ENCODE data around the gene AOPEP. TPM values are rescaled to one million over a fixed set of nuclear protein-coding genes. Genes with fewer than 3 reads are reported as not detected.

The AOPEP gene
- polyA plus RNA-seq, 1 of the 3 experiments (the other 2 are of a cell fraction): 54.6 TPM

DNA sequence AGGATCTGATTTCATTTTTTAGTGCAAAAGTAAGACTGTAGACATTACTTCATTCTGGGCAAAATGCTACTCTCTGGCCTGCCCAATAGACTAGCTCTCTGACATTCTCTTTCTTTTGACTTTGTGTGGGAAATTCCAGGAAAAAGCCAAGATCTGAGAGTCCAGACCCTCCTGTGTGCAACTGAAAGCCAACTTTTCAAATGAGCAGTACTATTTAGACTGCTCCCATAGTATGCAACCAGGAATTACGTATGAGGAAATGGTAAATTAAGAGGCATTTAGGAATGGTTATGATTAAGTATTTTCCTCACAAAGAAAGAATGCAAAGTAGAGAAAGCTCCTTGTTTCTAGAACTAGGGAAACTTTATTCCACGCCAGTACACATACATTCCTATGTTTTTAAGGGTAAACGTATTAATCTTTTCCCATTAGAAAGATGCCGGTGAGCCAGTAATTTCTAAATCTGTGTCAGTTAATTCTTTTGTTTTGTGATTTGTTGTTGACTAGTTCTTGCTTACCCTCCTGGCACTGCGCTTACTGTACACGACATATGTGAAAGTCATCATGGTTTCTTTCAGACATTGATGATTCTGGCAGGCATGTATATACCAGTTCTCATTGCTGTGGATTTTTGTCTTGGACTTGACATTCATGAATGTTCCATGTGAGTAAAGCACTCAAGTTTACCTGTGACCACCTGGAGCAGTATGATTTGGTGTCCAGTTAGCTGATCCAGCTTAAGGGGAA lies 56.0 kb downstream of the AOPEP start (continued):
- TF ChIP-seq, protein P1, sequence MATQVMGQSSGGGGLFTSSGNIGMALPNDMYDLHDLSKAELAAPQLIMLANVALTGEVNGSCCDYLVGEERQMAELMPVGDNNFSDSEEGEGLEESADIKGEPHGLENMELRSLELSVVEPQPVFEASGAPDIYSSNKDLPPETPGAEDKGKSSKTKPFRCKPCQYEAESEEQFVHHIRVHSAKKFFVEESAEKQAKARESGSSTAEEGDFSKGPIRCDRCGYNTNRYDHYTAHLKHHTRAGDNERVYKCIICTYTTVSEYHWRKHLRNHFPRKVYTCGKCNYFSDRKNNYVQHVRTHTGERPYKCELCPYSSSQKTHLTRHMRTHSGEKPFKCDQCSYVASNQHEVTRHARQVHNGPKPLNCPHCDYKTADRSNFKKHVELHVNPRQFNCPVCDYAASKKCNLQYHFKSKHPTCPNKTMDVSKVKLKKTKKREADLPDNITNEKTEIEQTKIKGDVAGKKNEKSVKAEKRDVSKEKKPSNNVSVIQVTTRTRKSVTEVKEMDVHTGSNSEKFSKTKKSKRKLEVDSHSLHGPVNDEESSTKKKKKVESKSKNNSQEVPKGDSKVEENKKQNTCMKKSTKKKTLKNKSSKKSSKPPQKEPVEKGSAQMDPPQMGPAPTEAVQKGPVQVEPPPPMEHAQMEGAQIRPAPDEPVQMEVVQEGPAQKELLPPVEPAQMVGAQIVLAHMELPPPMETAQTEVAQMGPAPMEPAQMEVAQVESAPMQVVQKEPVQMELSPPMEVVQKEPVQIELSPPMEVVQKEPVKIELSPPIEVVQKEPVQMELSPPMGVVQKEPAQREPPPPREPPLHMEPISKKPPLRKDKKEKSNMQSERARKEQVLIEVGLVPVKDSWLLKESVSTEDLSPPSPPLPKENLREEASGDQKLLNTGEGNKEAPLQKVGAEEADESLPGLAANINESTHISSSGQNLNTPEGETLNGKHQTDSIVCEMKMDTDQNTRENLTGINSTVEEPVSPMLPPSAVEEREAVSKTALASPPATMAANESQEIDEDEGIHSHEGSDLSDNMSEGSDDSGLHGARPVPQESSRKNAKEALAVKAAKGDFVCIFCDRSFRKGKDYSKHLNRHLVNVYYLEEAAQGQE (IDR thresholded peaks at IDR 0.05; ENCODE audit: low read depth, low read length): no peak
- TF ChIP-seq, protein P2, sequence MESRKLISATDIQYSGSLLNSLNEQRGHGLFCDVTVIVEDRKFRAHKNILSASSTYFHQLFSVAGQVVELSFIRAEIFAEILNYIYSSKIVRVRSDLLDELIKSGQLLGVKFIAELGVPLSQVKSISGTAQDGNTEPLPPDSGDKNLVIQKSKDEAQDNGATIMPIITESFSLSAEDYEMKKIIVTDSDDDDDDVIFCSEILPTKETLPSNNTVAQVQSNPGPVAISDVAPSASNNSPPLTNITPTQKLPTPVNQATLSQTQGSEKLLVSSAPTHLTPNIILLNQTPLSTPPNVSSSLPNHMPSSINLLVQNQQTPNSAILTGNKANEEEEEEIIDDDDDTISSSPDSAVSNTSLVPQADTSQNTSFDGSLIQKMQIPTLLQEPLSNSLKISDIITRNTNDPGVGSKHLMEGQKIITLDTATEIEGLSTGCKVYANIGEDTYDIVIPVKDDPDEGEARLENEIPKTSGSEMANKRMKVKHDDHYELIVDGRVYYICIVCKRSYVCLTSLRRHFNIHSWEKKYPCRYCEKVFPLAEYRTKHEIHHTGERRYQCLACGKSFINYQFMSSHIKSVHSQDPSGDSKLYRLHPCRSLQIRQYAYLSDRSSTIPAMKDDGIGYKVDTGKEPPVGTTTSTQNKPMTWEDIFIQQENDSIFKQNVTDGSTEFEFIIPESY (IDR thresholded peaks at IDR 0.05; ENCODE audit: borderline replicate concordance, low read depth): no peak
- TF ChIP-seq FOSL2 (IDR thresholded peaks at IDR 0.05; ENCODE audit: borderline replicate concordance, low read depth): no peak
- TF ChIP-seq TEAD4 (IDR thresholded peaks at IDR 0.05; ENCODE audit: borderline replicate concordance, insufficient read depth): no peak
- TF ChIP-seq POLR2AphosphoS5 (IDR thresholded peaks at IDR 0.05; ENCODE audit: low read depth, low read length): peak; percentile 13; the same call in 1 of the 2 replicates
- TF ChIP-seq ELF1 (IDR thresholded peaks at IDR 0.05): no peak
- TF ChIP-seq RAD21 (IDR thresholded peaks at IDR 0.05; ENCODE audit: low read length): no peak
- TF ChIP-seq MEF2A (IDR thresholded peaks at IDR 0.05; ENCODE audit: borderline replicate concordance, low read depth): no peak
- no peak for TF ChIP-seq NFIC (IDR thresholded peaks at IDR 0.05; ENCODE audit: borderline replicate concordance)
- TF ChIP-seq FOXM1 (IDR thresholded peaks at IDR 0.05; ENCODE audit: low read depth): no peak

DNA sequence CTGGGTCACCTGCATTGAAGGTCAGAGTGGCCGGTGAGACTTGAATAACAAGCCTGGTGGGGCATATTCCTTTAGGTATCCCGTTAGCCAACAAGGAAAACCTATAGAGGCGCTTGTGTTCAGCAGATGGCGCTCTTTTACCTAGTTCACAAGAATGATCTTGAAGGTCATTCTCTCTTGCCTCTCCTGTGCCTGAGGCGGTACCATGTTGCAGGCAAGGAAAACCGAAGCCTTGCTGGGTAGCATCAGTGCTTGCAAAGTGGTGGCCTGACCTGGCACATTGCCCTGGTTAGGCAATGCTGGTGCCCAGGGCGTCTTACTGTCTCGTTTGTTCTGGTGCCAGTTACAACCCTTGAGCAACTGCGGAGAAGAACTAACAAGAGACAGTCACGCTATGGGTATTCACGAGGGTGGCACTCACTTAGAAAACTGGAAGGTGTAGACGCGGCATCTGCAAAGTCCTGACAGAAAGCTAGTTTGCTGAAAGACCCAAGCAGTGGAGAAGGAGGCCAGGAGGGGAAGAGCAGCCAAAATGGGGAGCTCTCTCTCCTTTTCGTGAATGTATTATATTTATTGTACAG lies 56.7 kb downstream of the AOPEP start:
- peak; percentile 68 for DNase-seq
- Histone ChIP-seq H3K9me3 (no peaks in the 10 kb centered on the region), H3K4me2 (peak overlapping the region; percentile 59), H3K79me2 (ENCODE audit: insufficient read depth) (no peaks in the 10 kb centered on the region; the same call in 1 of the 2 replicates), H2AFZ (ENCODE audit: low read depth) (peak overlapping the region; percentile 53; the same call in 1 of the 2 replicates), H3K9me2 (no peaks in the 10 kb centered on the region), H3K27ac (ENCODE audit: low read depth in 2 of 2, low read length in 1 of 2) (peak overlapping the region; percentile 93 to 97), H3K4me3 (ENCODE audit: low read depth in 2 of 2, low read length in 1 of 2) (peak overlapping the region in 1 of 2 experiments; percentile 5; a peak in 1 of 4 replicates), H3F3A (replicated peaks; ENCODE audit: insufficient read depth) (peaks cover 22% of the 10 kb centered on the region), H4K20me1 (ENCODE audit: insufficient read depth) (no peaks in the 10 kb centered on the region), H3K9ac (peak overlapping the region; percentile 62), H3K27me3 (ENCODE audit: insufficient read depth) (no peaks in the 10 kb centered on the region), H3K36me3 (replicated peaks in 1 of 2; ENCODE audit: control insufficient read depth in 1 of 2, insufficient read depth in 2 of 2, low read length in 1 of 2) (no peaks in the 10 kb centered on the region), H3K4me1 (ENCODE audit: control insufficient read depth in 1 of 2, insufficient read depth in 2 of 2, low read depth in 1 of 2, low read length in 1 of 2) (peaks cover 8 to 40% of the 10 kb centered on the region in 2 experiments)
- ChIA-PET CTCF (interaction anchor here (0.6 to 7.5 kb wide), 44 partner anchors 10 to 486 kb away, joined by 3 to 124 read pairs (median 4); no protein-coding TSS in a partner anchor), POLR2A (interaction anchor here (0.6 kb wide), 1 partner anchor 233 kb away, joined by 3 read pairs; no protein-coding TSS in a partner anchor)
- WGBS (ENCODE audit: low lambda C conversion rate): 30% methylated on average over 12 of the region's 14 CpGs
- TF ChIP-seq, protein P3, sequence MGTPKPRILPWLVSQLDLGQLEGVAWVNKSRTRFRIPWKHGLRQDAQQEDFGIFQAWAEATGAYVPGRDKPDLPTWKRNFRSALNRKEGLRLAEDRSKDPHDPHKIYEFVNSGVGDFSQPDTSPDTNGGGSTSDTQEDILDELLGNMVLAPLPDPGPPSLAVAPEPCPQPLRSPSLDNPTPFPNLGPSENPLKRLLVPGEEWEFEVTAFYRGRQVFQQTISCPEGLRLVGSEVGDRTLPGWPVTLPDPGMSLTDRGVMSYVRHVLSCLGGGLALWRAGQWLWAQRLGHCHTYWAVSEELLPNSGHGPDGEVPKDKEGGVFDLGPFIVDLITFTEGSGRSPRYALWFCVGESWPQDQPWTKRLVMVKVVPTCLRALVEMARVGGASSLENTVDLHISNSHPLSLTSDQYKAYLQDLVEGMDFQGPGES (IDR thresholded peaks at IDR 0.05; ENCODE audit: low read depth, low read length): 0 out of 2 replicates have a peak, but pooled peaks have one; percentile 9
- TF ChIP-seq RXRA (IDR thresholded peaks at IDR 0.05; ENCODE audit: borderline replicate concordance, low read depth) (peak; percentile 25; the same call in 1 of the 2 replicates), GATA2 (CRISPR knock-in tag; IDR thresholded peaks at IDR 0.05) (peak; percentile 50), NRF1 (IDR thresholded peaks at IDR 0.05; ENCODE audit: low read depth, low read length) (no peak), RFX5 (IDR thresholded peaks at IDR 0.05; ENCODE audit: low read length) (no peak), SIN3A (IDR thresholded peaks at IDR 0.05; ENCODE audit: borderline replicate concordance, low read depth, low read length) (no peak), EZH2phosphoT487 (IDR thresholded peaks at IDR 0.05; ENCODE audit: borderline replicate concordance, low read depth) (no peak), FOSL2 (IDR thresholded peaks at IDR 0.05; ENCODE audit: borderline replicate concordance, low read depth) (no peak), CHD2 (IDR thresholded peaks at IDR 0.05; ENCODE audit: low read length, partially characterized antibody) (peak; percentile 65), MXI1 (IDR thresholded peaks at IDR 0.05; ENCODE audit: low read depth, low read length) (peak; percentile 59)
- TF ChIP-seq, protein P4, sequence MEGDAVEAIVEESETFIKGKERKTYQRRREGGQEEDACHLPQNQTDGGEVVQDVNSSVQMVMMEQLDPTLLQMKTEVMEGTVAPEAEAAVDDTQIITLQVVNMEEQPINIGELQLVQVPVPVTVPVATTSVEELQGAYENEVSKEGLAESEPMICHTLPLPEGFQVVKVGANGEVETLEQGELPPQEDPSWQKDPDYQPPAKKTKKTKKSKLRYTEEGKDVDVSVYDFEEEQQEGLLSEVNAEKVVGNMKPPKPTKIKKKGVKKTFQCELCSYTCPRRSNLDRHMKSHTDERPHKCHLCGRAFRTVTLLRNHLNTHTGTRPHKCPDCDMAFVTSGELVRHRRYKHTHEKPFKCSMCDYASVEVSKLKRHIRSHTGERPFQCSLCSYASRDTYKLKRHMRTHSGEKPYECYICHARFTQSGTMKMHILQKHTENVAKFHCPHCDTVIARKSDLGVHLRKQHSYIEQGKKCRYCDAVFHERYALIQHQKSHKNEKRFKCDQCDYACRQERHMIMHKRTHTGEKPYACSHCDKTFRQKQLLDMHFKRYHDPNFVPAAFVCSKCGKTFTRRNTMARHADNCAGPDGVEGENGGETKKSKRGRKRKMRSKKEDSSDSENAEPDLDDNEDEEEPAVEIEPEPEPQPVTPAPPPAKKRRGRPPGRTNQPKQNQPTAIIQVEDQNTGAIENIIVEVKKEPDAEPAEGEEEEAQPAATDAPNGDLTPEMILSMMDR (IDR thresholded peaks at IDR 0.05): peak; percentile 78
- TF ChIP-seq, protein P5, sequence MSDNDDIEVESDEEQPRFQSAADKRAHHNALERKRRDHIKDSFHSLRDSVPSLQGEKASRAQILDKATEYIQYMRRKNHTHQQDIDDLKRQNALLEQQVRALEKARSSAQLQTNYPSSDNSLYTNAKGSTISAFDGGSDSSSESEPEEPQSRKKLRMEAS (IDR thresholded peaks at IDR 0.05; ENCODE audit: low read depth): 0 out of 2 replicates have a peak, but pooled peaks have one; percentile 23
